CD14-positive monocyte (primary cell): ENCODE measurements around the gene TMPRSS15. TPM values are rescaled to one million over a fixed set of nuclear protein-coding genes. Genes with fewer than 3 reads are reported as not detected.

ENCODE experiments used
- DNase-seq, 3 donors: peaks; one replicate each; pipeline ENCODE4 v3.0.0-alpha.2; 2011 to 2022
- H2AFZ ChIP-seq: 2 replicates; pipeline ENCODE4 v1.6.0; 2012; ENCODE audit warnings: mild to moderate bottlenecking, low read depth, low read length, inconsistent platforms; ENCODE audit not compliant: insufficient read depth, poor library complexity, severe bottlenecking
- H3K27ac ChIP-seq, 2 donors: 1 replicate in 1 of 2; 2 replicates in 1 of 2; pipeline ENCODE4 v1.5.1; 2012 to 2013; ENCODE audit warnings: low read length in 2 of 2, control low read depth in 1 of 2, inconsistent platforms in 1 of 2, low read depth in 1 of 2, mild to moderate bottlenecking in 1 of 2
- H3K27me3 ChIP-seq, 2 donors: one replicate each; pipeline versions ENCODE4 v1.6.0 to v1.6.1; 2011 to 2013; ENCODE audit warnings: low read length in 2 of 2; ENCODE audit not compliant: control insufficient read depth in 2 of 2, insufficient read depth in 2 of 2
- H3K36me3 ChIP-seq, 2 donors: replicated peaks in 1 of 2; 1 replicate in 1 of 2; 2 replicates in 1 of 2; pipeline versions ENCODE4 v1.5.1 to v1.6.1; 2012 to 2013; ENCODE audit warnings: low read length in 2 of 2, control low read depth in 1 of 2, inconsistent platforms in 1 of 2, mild to moderate bottlenecking in 1 of 2; ENCODE audit not compliant: insufficient read depth in 2 of 2, control insufficient read depth in 1 of 2
- H3K4me1 ChIP-seq, 2 donors: 1 replicate in 1 of 2; 2 replicates in 1 of 2; pipeline versions ENCODE4 v1.5.1 to v1.6.1; 2012 to 2013; ENCODE audit warnings: low read length in 2 of 2, control low read depth in 1 of 2, inconsistent platforms in 1 of 2, mild to moderate bottlenecking in 1 of 2, moderate library complexity in 1 of 2; ENCODE audit not compliant: insufficient read depth in 2 of 2, control insufficient read depth in 1 of 2
- H3K4me2 ChIP-seq: replicated peaks from 2 replicates; pipeline ENCODE3; 2012; ENCODE audit warnings: low read length, moderate library complexity, mild to moderate bottlenecking; ENCODE audit not compliant: poor library complexity, severe bottlenecking; ENCODE audit errors: extremely low read depth
- H3K4me3 ChIP-seq, 3 experiments: fragments of 200-600 bp in 1 of 3; sonication (generic) in 1 of 3; replicated peaks in 1 of 3; 1 replicate in 2 of 3; 2 replicates in 1 of 3; pipeline ENCODE4 v1.5.1; 2011 to 2013; ENCODE audit warnings: low read length in 3 of 3, mild to moderate bottlenecking in 3 of 3, control low read depth in 2 of 3, low read depth in 2 of 3, inconsistent platforms in 1 of 3, moderate library complexity in 1 of 3
- H3K79me2 ChIP-seq: 2 replicates; pipeline ENCODE4 v1.6.0; 2012; ENCODE audit warnings: mild to moderate bottlenecking, control low read depth, inconsistent platforms, low read length, moderate library complexity; ENCODE audit not compliant: insufficient read depth
- H3K9ac ChIP-seq: 2 replicates; pipeline ENCODE4 v1.6.0; 2017; ENCODE audit warnings: low read length, mild to moderate bottlenecking; ENCODE audit not compliant: insufficient read depth, poor library complexity, severe bottlenecking
- H3K9me3 ChIP-seq, 2 donors: replicated peaks in 1 of 2; 1 replicate in 1 of 2; 2 replicates in 1 of 2; pipeline versions ENCODE4 v1.5.1 to v1.6.1; 2012 to 2013; ENCODE audit warnings: low read length in 2 of 2, control low read depth in 1 of 2; ENCODE audit not compliant: control insufficient read depth in 1 of 2, insufficient read depth in 1 of 2
- H4K20me1 ChIP-seq: 2 replicates; pipeline ENCODE4 v1.6.0; 2012; ENCODE audit warnings: mild to moderate bottlenecking, low read length, control low read depth, moderate library complexity; ENCODE audit not compliant: insufficient read depth
- H3K27ac Mint-ChIP-seq, 7 donors: one replicate each; pipeline ENCODE4 v1.8.0; 2020; ENCODE audit warnings: mild to moderate bottlenecking in 7 of 7, mixed read lengths in 7 of 7, moderate library complexity in 6 of 7, inconsistent platforms in 2 of 7
- H3K27me3 Mint-ChIP-seq, 3 donors: one replicate each; pipeline ENCODE4 v1.8.0; 2021 to 2022; ENCODE audit warnings: low read depth in 3 of 3, mild to moderate bottlenecking in 3 of 3, mixed read lengths in 3 of 3, moderate library complexity in 3 of 3, inconsistent platforms in 1 of 3
- H3K36me3 Mint-ChIP-seq, 2 donors: one replicate each; pipeline ENCODE4 v1.8.0; 2020; ENCODE audit warnings: mixed read lengths in 2 of 2, inconsistent platforms in 1 of 2, mild to moderate bottlenecking in 1 of 2
- H3K4me1 Mint-ChIP-seq: one replicate; pipeline ENCODE4 v1.8.0; 2020; ENCODE audit warnings: mild to moderate bottlenecking, mixed read lengths
- H3K4me3 Mint-ChIP-seq, 2 donors: one replicate each; pipeline ENCODE4 v1.8.0; 2020; ENCODE audit warnings: mild to moderate bottlenecking in 2 of 2, mixed read lengths in 2 of 2, moderate library complexity in 1 of 2
- H3K9me3 Mint-ChIP-seq, 7 donors: one replicate each; pipeline ENCODE4 v1.8.0; 2020 to 2022; ENCODE audit warnings: mixed read lengths in 7 of 7, mild to moderate bottlenecking in 6 of 7, moderate library complexity in 6 of 7, inconsistent platforms in 2 of 7
- CTCF ChIP-seq: fragments of 200-600 bp; IDR thresholded peaks from one replicate; pipeline ENCODE4 v1.8.0; 2022; ENCODE audit warnings: antibody characterized with exemption, mild to moderate bottlenecking
- WGBS: methylation state at CpG from one replicate; pipeline ENCODE4 v1.1.5; 2013; ENCODE audit warnings: missing lambda C conversion rate; ENCODE audit not compliant: insufficient coverage; 5-methylcytosine and 5-hydroxymethylcytosine counted together
- intact Hi-C, 2 donors: fragments of 100-400 bp; cut with micrococcal nuclease; formaldehyde crosslinking; loops; one replicate each; pipeline versions ENCODE4 v1.15.0 to v1.15.1; 2023
- polyA plus RNA-seq, 3 donors: library from polyadenylated mRNA; depleted of rRNA in 1 of 3; unstranded in 2 of 3; stranded (reverse) in 1 of 3; fragments of 300-500 nt in 2 of 3; fragments of >200 nt in 1 of 3; fragmentation: Illumina TruSeq in 2 of 3; gene quantifications; 1 replicate in 2 of 3; 2 replicates in 1 of 3; pipeline ENCODE4 v1.2.3, GENCODE V29; 2012 to 2021

TMPRSS15 gene
- polyA plus RNA-seq, 3 donors, result not detected

- Histone ChIP-seq H3K36me3 (no peaks in the 10 kb centered on the region), H3K27me3 (no peaks in the 10 kb centered on the region), H3K4me3 (no peak overlapping the region), H3K4me2 (no peak overlapping the region), H3K79me2 (no peaks in the 10 kb centered on the region), H3K4me1 (no peaks in the 10 kb centered on the region), H2AFZ (no peak overlapping the region), H4K20me1 (no peaks in the 10 kb centered on the region), H3K27ac (no peak overlapping the region), H3K9me3 (no peaks in the 10 kb centered on the region), H3K9ac (no peak overlapping the region)
- Mint-ChIP-seq H3K27me3 (peaks cover 0 to 2% (median 0%) of the 10 kb centered on the region in 3 donors), H3K9me3 (peaks cover 0 to 7% (median 2%) of the 10 kb centered on the region in 7 donors), H3K4me1 (no peaks in the 10 kb centered on the region), H3K4me3 (no peak overlapping the region), H3K27ac (no peak overlapping the region), H3K36me3 (no peaks in the 10 kb centered on the region)
- intact Hi-C loops, result no loop called here
- no peak for TF ChIP-seq CTCF
- no peak for DNase-seq
- WGBS, result no CpG with 5 or more reads among the region's 5 CpGs
These were observed 175.4 kb downstream of the TMPRSS15 start for GRCh38 chr21:18228060-18228739.

DNA sequence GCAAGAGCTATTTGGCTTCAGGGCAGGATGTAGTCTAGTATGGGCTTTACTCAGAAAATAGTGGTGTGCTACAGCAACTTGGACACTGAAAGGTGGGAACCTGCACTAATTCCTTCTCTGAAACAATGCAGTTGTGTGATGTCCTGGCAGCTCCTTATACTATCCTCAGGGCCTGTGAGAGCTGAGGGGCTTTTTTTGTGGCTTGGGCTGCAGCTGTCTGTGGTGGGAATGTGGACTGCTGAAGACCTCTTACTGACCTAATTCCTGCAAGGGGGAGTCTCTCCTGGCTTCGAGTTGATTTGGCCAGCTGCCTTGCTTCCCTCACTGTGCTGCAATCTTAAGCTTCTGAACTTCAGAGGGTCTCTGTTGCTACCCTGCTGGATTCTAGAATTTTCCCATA lies 181.2 kb downstream of the TMPRSS15 start:
- peaks cover 6 to 27% (median 13%) of the 10 kb centered on the region in 7 donors for H3K9me3 Mint-ChIP-seq
- Histone ChIP-seq H3K79me2 (no peaks in the 10 kb centered on the region), H3K9me3 (peaks cover 21 to 34% of the 10 kb centered on the region in 2 donors), H3K4me3 (no peak overlapping the region), H2AFZ (no peak overlapping the region), H3K27ac (no peak overlapping the region), H3K36me3 (no peaks in the 10 kb centered on the region), H3K4me2 (no peak overlapping the region), H4K20me1 (no peaks in the 10 kb centered on the region), H3K4me1 (no peaks in the 10 kb centered on the region), H3K27me3 (no peaks in the 10 kb centered on the region), H3K9ac (no peak overlapping the region)
- TF ChIP-seq CTCF, result no peak
- no peak for DNase-seq
- H3K27ac Mint-ChIP-seq, result no peak overlapping the region
- WGBS, result 88% methylated on average over 1 of the region's 1 CpG
- H3K4me1 Mint-ChIP-seq, result no peaks in the 10 kb centered on the region
- H3K27me3 Mint-ChIP-seq, result no peaks in the 10 kb centered on the region
- no peak overlapping the region for H3K4me3 Mint-ChIP-seq
- intact Hi-C loops, result no loop called here
- no peaks in the 10 kb centered on the region for H3K36me3 Mint-ChIP-seq
